GM23338 (cell line): ENCODE data around the gene ENOX2.
"Not testable (repeated sequence)": the region's sequence is repeated elsewhere in the genome, so short reads cannot be mapped to it uniquely, and the experiment has no call there.

Experiments
- CTCF ChIP-seq, 2 experiments: fragments of 200-600 bp in 1 of 2; sonication (generic) in 1 of 2; conservative IDR thresholded peaks; 2 replicates each; pipeline versions ENCODE4 v1.5.1 to v1.6.1; 2016 to 2017; ENCODE audit warnings: antibody characterized with exemption in 2 of 2, low read depth in 2 of 2, mild to moderate bottlenecking in 2 of 2, moderate library complexity in 1 of 2
- POLR2AphosphoS5 ChIP-seq: IDR thresholded peaks from 2 replicates; pipeline ENCODE4 v1.6.1; 2016; ENCODE audit warnings: antibody characterized with exemption, low read depth

- TF ChIP-seq CTCF (conservative IDR thresholded peaks at IDR 0.05; ENCODE audit: low read depth in 2 of 2); POLR2AphosphoS5: not testable (repeated sequence)
Observed at GRCh38 chrX:130813932-130814331, 89.1 kb downstream of the ENOX2 start.
